Caco-2 (cell line): Measurements from ENCODE around the gene MOAP1. TPM values are rescaled to one million over a fixed set of nuclear protein-coding genes. Genes with fewer than 3 reads are reported as not detected.
A peak's percentile ranks its signal among the peaks of the same experiment; 100 is the strongest.

Experiments used
- BruUV-seq: library from RNA; stranded (reverse); fragments of 400-500 nt; replicated peaks from 2 replicates; lab custom pipeline; 2021; lab: Mats Ljungman, UMichigan
- CTCF ChIA-PET: fragments of 300-600 bp; sonication (Branson Sonifier 250); formaldehyde crosslinking; loops from one replicate; lab custom pipeline; 2022; ENCODE audit warnings: antibody characterized with exemption; lab: Charles Lee
- POLR2A ChIA-PET: fragments of 300-600 bp; sonication (Branson Sonifier 250); formaldehyde crosslinking; loops from one replicate; lab custom pipeline; 2022; ENCODE audit warnings: antibody characterized with exemption; lab: Charles Lee
- DNase-seq, 2 experiments: peaks; one replicate each; pipeline versions ENCODE4 v3.0.0 to v3.0.0-alpha.2; 2020 to 2022
- H3K27me3 ChIP-seq: replicated peaks from 2 replicates; pipeline ENCODE4 v1.6.0; 2011; ENCODE audit warnings: low read length; ENCODE audit not compliant: control insufficient read depth, insufficient read depth
- H3K36me3 ChIP-seq: 2 replicates; pipeline ENCODE4 v1.5.1; 2011; ENCODE audit warnings: low read length; ENCODE audit not compliant: control insufficient read depth, insufficient read depth
- H3K4me1 ChIP-seq: fragments of 250-450 bp; sonication (Bioruptor Pico); 2 replicates; pipeline ENCODE4 v1.5.1; 2020; ENCODE audit warnings: mild to moderate bottlenecking
- H3K4me3 ChIP-seq: 2 replicates; pipeline ENCODE4 v1.5.1; 2011; ENCODE audit warnings: low read depth, mild to moderate bottlenecking, control low read depth, low read length
- H3K9me3 ChIP-seq: fragments of 250-450 bp; sonication (Bioruptor Pico); 2 replicates; pipeline ENCODE4 v1.5.1; 2020; ENCODE audit warnings: mild to moderate bottlenecking, moderate library complexity
- H3K27ac Mint-ChIP-seq: one replicate; pipeline ENCODE4 v1.8.0; 2022; ENCODE audit warnings: mixed read lengths; ENCODE audit not compliant: unreplicated experiment
- H3K27me3 Mint-ChIP-seq: one replicate; pipeline ENCODE4 v1.8.0; 2022; ENCODE audit warnings: mixed read lengths; ENCODE audit not compliant: insufficient read depth, unreplicated experiment
- H3K36me3 Mint-ChIP-seq: one replicate; pipeline ENCODE4 v1.8.0; 2022; ENCODE audit warnings: mild to moderate bottlenecking, mixed read lengths; ENCODE audit not compliant: insufficient read depth, unreplicated experiment
- H3K4me1 Mint-ChIP-seq: one replicate; pipeline ENCODE4 v1.8.0; 2022; ENCODE audit warnings: low read depth, mixed read lengths; ENCODE audit not compliant: unreplicated experiment
- H3K4me3 Mint-ChIP-seq: one replicate; pipeline ENCODE4 v1.8.0; 2022; ENCODE audit warnings: mild to moderate bottlenecking, moderate library complexity, mixed read lengths; ENCODE audit not compliant: unreplicated experiment
- H3K9me3 Mint-ChIP-seq: one replicate; pipeline ENCODE4 v1.8.0; 2022; ENCODE audit warnings: mixed read lengths; ENCODE audit not compliant: unreplicated experiment
- intact Hi-C: fragments of 100-400 bp; cut with micrococcal nuclease; formaldehyde crosslinking; loops from one replicate; pipeline ENCODE4 v1.10.0; 2022; ENCODE audit not compliant: unreplicated experiment
- total RNA-seq: library from RNA; stranded (reverse); gene quantifications from 2 replicates; pipeline ENCODE4 v1.2.3, GENCODE V29; 2022
- TF ChIP-seq, protein P1 (sequence below), 2 experiments: fragments of 200-600 bp in 1 of 2; IDR thresholded peaks; 1 replicate in 1 of 2; 2 replicates in 1 of 2; pipeline versions ENCODE4 v1.5.1 to v1.8.0; 2011 to 2022; ENCODE audit warnings: antibody characterized with exemption in 1 of 2, control low read depth in 1 of 2, inconsistent platforms in 1 of 2, low read depth in 1 of 2, low read length in 1 of 2, mild to moderate bottlenecking in 1 of 2, moderate library complexity in 1 of 2; ENCODE audit not compliant: insufficient read depth in 1 of 2, severe bottlenecking in 1 of 2, unreplicated experiment in 1 of 2

Gene MOAP1
- total RNA-seq, 1 experiment from 2014 or later, result 12.2 TPM

GRCh38 chr14:93223565-93223964, 38.9 kb upstream of the MOAP1 start:
- no peaks in the 10 kb centered on the region for H3K9me3 Mint-ChIP-seq
- peaks cover 29% of the 10 kb centered on the region for H3K36me3 Mint-ChIP-seq
- H3K27me3 ChIP-seq, result no peaks in the 10 kb centered on the region
- no peak overlapping the region for H3K4me3 ChIP-seq
- POLR2A ChIA-PET, result no interaction called here
- no peak overlapping the region for H3K27ac Mint-ChIP-seq
- H3K4me1 ChIP-seq, result no peaks in the 10 kb centered on the region
- H3K36me3 ChIP-seq, result no peaks in the 10 kb centered on the region
- no TSS peak for BruUV-seq
- H3K27me3 Mint-ChIP-seq, result no peaks in the 10 kb centered on the region
- TF ChIP-seq, protein P1, sequence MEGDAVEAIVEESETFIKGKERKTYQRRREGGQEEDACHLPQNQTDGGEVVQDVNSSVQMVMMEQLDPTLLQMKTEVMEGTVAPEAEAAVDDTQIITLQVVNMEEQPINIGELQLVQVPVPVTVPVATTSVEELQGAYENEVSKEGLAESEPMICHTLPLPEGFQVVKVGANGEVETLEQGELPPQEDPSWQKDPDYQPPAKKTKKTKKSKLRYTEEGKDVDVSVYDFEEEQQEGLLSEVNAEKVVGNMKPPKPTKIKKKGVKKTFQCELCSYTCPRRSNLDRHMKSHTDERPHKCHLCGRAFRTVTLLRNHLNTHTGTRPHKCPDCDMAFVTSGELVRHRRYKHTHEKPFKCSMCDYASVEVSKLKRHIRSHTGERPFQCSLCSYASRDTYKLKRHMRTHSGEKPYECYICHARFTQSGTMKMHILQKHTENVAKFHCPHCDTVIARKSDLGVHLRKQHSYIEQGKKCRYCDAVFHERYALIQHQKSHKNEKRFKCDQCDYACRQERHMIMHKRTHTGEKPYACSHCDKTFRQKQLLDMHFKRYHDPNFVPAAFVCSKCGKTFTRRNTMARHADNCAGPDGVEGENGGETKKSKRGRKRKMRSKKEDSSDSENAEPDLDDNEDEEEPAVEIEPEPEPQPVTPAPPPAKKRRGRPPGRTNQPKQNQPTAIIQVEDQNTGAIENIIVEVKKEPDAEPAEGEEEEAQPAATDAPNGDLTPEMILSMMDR (IDR thresholded peaks at IDR 0.05; ENCODE audit: insufficient read depth in 1 of 2, low read depth in 1 of 2, low read length in 1 of 2, severe bottlenecking in 1 of 2, unreplicated experiment in 1 of 2), result no peak
- intact Hi-C loops, result no loop called here
- CTCF ChIA-PET, result interaction anchor here (0.9 kb wide), 1 partner anchor 109 kb away, joined by 3 read pairs; no protein-coding TSS in a partner anchor
- no peaks in the 10 kb centered on the region for H3K9me3 ChIP-seq
- no peak overlapping the region for H3K4me3 Mint-ChIP-seq
- H3K4me1 Mint-ChIP-seq, result no peaks in the 10 kb centered on the region
- DNase-seq, result no peak

DNA sequence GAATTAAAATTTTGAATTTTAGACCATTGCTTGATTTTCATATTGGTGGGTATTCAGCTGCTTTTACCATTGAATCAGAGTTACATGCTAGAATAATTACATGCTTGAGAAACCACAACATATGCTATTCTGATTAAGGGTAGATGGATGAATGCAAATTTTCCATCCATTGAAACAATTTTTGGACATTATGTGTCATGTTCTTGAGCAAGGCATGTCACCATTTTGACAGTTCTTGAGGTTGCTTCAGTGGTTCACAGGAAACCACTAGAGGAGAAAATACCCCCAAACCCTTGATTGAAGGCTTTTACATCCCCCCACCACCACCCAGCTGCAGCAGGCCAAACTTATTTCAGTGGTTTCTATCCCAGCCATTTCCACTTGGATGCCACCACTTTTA, 35.8 kb upstream of the MOAP1 start:
- Mint-ChIP-seq H3K9me3 (no peaks in the 10 kb centered on the region), H3K4me1 (no peaks in the 10 kb centered on the region), H3K27me3 (no peaks in the 10 kb centered on the region), H3K4me3 (no peak overlapping the region), H3K27ac (no peak overlapping the region), H3K36me3 (peaks cover 45% of the 10 kb centered on the region)
- Histone ChIP-seq H3K36me3 (no peaks in the 10 kb centered on the region), H3K4me3 (no peak overlapping the region), H3K27me3 (no peaks in the 10 kb centered on the region), H3K4me1 (no peaks in the 10 kb centered on the region), H3K9me3 (no peaks in the 10 kb centered on the region)
- TF ChIP-seq, protein P1 (IDR thresholded peaks at IDR 0.05; ENCODE audit: insufficient read depth in 1 of 2, low read depth in 1 of 2, low read length in 1 of 2, severe bottlenecking in 1 of 2, unreplicated experiment in 1 of 2), result no peak
- intact Hi-C loops, result no loop called here
- DNase-seq, result no peak
- POLR2A ChIA-PET, result no interaction called here
- CTCF ChIA-PET, result no interaction called here
- BruUV-seq, result no TSS peak

DNA sequence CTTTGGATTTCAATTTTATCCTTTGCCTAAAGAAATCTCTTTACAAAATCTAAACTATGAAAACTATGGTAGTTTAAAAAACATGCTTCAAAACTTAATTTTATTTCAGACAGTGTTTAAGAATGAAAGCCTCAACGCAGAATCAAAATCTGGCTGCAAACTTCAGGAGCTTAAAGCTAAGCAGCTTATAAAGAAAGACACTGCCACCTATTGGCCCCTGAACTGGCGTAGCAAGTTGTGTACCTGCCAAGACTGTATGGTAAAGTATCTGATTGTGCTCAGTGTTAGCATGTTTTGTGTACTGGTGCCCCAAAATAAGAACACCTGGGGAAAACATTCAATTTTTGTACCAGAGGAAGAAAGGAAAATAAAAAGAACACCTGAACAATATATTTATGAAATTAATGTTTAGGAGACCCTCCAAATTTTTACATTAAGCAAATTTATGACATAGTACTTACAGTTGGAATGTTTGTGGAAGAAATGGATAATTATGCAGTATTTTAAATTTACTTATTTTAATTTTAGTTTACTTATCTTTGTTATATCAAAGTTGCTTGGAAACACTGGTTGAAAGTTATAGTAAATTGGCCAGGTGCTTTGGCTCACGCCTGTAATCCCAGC, 34.5 kb upstream of the MOAP1 start:
- ChIA-PET CTCF (interaction anchor here (0.9 to 1.4 kb wide), 9 partner anchors 12 to 400 kb away, joined by 3 to 33 read pairs (median 4); partner anchors contain the start of genes GON7, ITPK1, LYSET and MOAP1), POLR2A (no interaction called here)
- Mint-ChIP-seq H3K4me3 (no peak overlapping the region), H3K4me1 (no peaks in the 10 kb centered on the region), H3K27ac (no peak overlapping the region), H3K36me3 (peaks cover 49% of the 10 kb centered on the region), H3K27me3 (no peaks in the 10 kb centered on the region), H3K9me3 (no peaks in the 10 kb centered on the region)
- TF ChIP-seq, protein P1 (IDR thresholded peaks at IDR 0.05; ENCODE audit: insufficient read depth in 1 of 2, low read depth in 1 of 2, low read length in 1 of 2, severe bottlenecking in 1 of 2, unreplicated experiment in 1 of 2), result peak; percentile 47 to 77
- BruUV-seq, result no TSS peak
- Histone ChIP-seq H3K4me1 (no peaks in the 10 kb centered on the region), H3K27me3 (no peaks in the 10 kb centered on the region), H3K4me3 (no peak overlapping the region), H3K36me3 (no peaks in the 10 kb centered on the region), H3K9me3 (no peaks in the 10 kb centered on the region)
- peak; percentile 53 to 58 for DNase-seq
- intact Hi-C loops, result loop anchor here (1.0 kb wide), 2 partner anchors 34 to 106 kb away; partner anchors contain the start of gene LYSET
